Measurements from ENCODE around the gene GABBR2. TPM values are rescaled to one million over a fixed set of nuclear protein-coding genes. Genes with fewer than 3 reads are reported as not detected.

Gene GABBR2
- total and polyA plus RNA-seq, 7 experiments from 2014 or later = not detected

GRCh38 chr9:98351370-98351769 lies 357.4 kb downstream of the GABBR2 start:
- H3K27me3 Mint-ChIP-seq = peaks cover 44 to 53% (median 48%) of the 10 kb centered on the region in 5 donors
- ATAC-seq (no peak), DNase-seq (no peak)
- intact Hi-C loops (cut with micrococcal nuclease) = no loop called here
- Histone ChIP-seq H3K9me3 (ENCODE audit: control insufficient read depth in 2 of 3, low read length in 3 of 3) (peaks cover 0 to 14% (median 0%) of the 10 kb centered on the region in 3 experiments), H3K4me3 (ENCODE audit: low read length) (no peak overlapping the region), H3K27me3 (ENCODE audit: control insufficient read depth in 2 of 2, insufficient read depth in 2 of 2, low read length in 2 of 2) (no peaks in the 10 kb centered on the region), H3K36me3 (ENCODE audit: control insufficient read depth in 2 of 3, insufficient read depth in 3 of 3, low read length in 3 of 3) (no peaks in the 10 kb centered on the region), H3K27ac (ENCODE audit: low read depth, low read length) (no peak overlapping the region), H3K4me1 (ENCODE audit: control insufficient read depth in 2 of 2, insufficient read depth in 2 of 2, low read length in 2 of 2) (no peaks in the 10 kb centered on the region)
- peaks cover 3 to 48% (median 18%) of the 10 kb centered on the region in 11 donors for H3K9me3 Mint-ChIP-seq
- ChIA-PET POLR2A (no interaction called here), CTCF (interaction anchor here (0.7 kb wide), 1 partner anchor 12 kb away, joined by 3 read pairs; no protein-coding TSS in a partner anchor)
- H3K36me3 Mint-ChIP-seq = peaks cover 0 to 12% (median 10%) of the 10 kb centered on the region in 5 donors
- no peaks in the 10 kb centered on the region for H3K4me1 Mint-ChIP-seq
- no peak overlapping the region for H3K27ac Mint-ChIP-seq
- H3K4me3 Mint-ChIP-seq = no peak overlapping the region

GRCh38 chr9:98347642-98348041 lies 361.1 kb downstream of the GABBR2 start:
- DNase-seq (no peak), ATAC-seq (no peak)
- no peaks in the 10 kb centered on the region for H3K27me3 ChIP-seq (ENCODE audit: control insufficient read depth in 2 of 2, insufficient read depth in 2 of 2, low read length in 2 of 2)
- peaks cover 0 to 14% (median 0%) of the 10 kb centered on the region in 3 experiments for H3K9me3 ChIP-seq (ENCODE audit: control insufficient read depth in 2 of 3, low read length in 3 of 3)
- peaks cover 0 to 12% (median 10%) of the 10 kb centered on the region in 5 donors for H3K36me3 Mint-ChIP-seq
- no peak overlapping the region for H3K27ac Mint-ChIP-seq
- H3K4me1 ChIP-seq (ENCODE audit: control insufficient read depth in 2 of 2, insufficient read depth in 2 of 2, low read length in 2 of 2) = no peaks in the 10 kb centered on the region
- intact Hi-C loops (cut with micrococcal nuclease) = no loop called here
- no peak overlapping the region for H3K27ac ChIP-seq (ENCODE audit: low read depth, low read length)
- H3K4me3 ChIP-seq (ENCODE audit: low read length) = no peak overlapping the region
- peaks cover 3 to 39% (median 18%) of the 10 kb centered on the region in 11 donors for H3K9me3 Mint-ChIP-seq
- no peaks in the 10 kb centered on the region for H3K4me1 Mint-ChIP-seq
- POLR2A ChIA-PET = no interaction called here
- CTCF ChIA-PET = no interaction called here
- H3K4me3 Mint-ChIP-seq = no peak overlapping the region
- H3K27me3 Mint-ChIP-seq = peaks cover 49 to 61% (median 58%) of the 10 kb centered on the region in 5 donors
- H3K36me3 ChIP-seq (ENCODE audit: control insufficient read depth in 2 of 3, insufficient read depth in 3 of 3, low read length in 3 of 3) = no peaks in the 10 kb centered on the region

- Histone ChIP-seq H3K27me3 (ENCODE audit: control insufficient read depth in 2 of 2, insufficient read depth in 2 of 2, low read length in 2 of 2) (no peaks in the 10 kb centered on the region), H3K9me3 (ENCODE audit: control insufficient read depth in 2 of 3, low read length in 3 of 3) (no peaks in the 10 kb centered on the region), H3K36me3 (ENCODE audit: control insufficient read depth in 2 of 3, insufficient read depth in 3 of 3, low read length in 3 of 3) (no peaks in the 10 kb centered on the region), H3K27ac (ENCODE audit: low read depth, low read length) (no peak overlapping the region), H3K4me3 (ENCODE audit: low read length) (no peak overlapping the region), H3K4me1 (ENCODE audit: control insufficient read depth in 2 of 2, insufficient read depth in 2 of 2, low read length in 2 of 2) (no peaks in the 10 kb centered on the region)
- DNase-seq (no peak), ATAC-seq (no peak)
- Mint-ChIP-seq H3K27ac (no peak overlapping the region), H3K36me3 (no peaks in the 10 kb centered on the region), H3K27me3 (peaks cover 27 to 48% (median 44%) of the 10 kb centered on the region in 5 donors), H3K4me3 (no peak overlapping the region), H3K4me1 (peaks cover 0 to 9% (median 0%) of the 10 kb centered on the region in 7 donors), H3K9me3 (peaks cover 0 to 13% (median 4%) of the 10 kb centered on the region in 11 donors)
- CTCF ChIA-PET = no interaction called here
- POLR2A ChIA-PET = no interaction called here
- intact Hi-C loops (cut with micrococcal nuclease) = no loop called here
These were observed 363.7 kb downstream of the GABBR2 start for GRCh38 chr9:98345011-98345410.

GRCh38 chr9:98344581-98344980 lies 364.2 kb downstream of the GABBR2 start:
- Histone ChIP-seq H3K4me3 (ENCODE audit: low read length) (no peak overlapping the region), H3K4me1 (ENCODE audit: control insufficient read depth in 2 of 2, insufficient read depth in 2 of 2, low read length in 2 of 2) (no peaks in the 10 kb centered on the region), H3K9me3 (ENCODE audit: control insufficient read depth in 2 of 3, low read length in 3 of 3) (no peaks in the 10 kb centered on the region), H3K27ac (ENCODE audit: low read depth, low read length) (no peak overlapping the region), H3K27me3 (ENCODE audit: control insufficient read depth in 2 of 2, insufficient read depth in 2 of 2, low read length in 2 of 2) (no peaks in the 10 kb centered on the region), H3K36me3 (ENCODE audit: control insufficient read depth in 2 of 3, insufficient read depth in 3 of 3, low read length in 3 of 3) (no peaks in the 10 kb centered on the region)
- H3K27me3 Mint-ChIP-seq = peaks cover 22 to 45% (median 40%) of the 10 kb centered on the region in 5 donors
- H3K36me3 Mint-ChIP-seq = peaks cover 0 to 4% (median 0%) of the 10 kb centered on the region in 5 donors
- ATAC-seq (no peak), DNase-seq (no peak)
- H3K27ac Mint-ChIP-seq = no peak overlapping the region
- peaks cover 0 to 9% (median 0%) of the 10 kb centered on the region in 7 donors for H3K4me1 Mint-ChIP-seq
- H3K9me3 Mint-ChIP-seq = peaks cover 0 to 13% (median 3%) of the 10 kb centered on the region in 11 donors
- POLR2A ChIA-PET = no interaction called here
- no peak overlapping the region for H3K4me3 Mint-ChIP-seq
- CTCF ChIA-PET = no interaction called here
- intact Hi-C loops (cut with micrococcal nuclease) = no loop called here

- H3K27ac ChIP-seq (ENCODE audit: low read depth, low read length) = no peak overlapping the region
- no peaks in the 10 kb centered on the region for H3K9me3 ChIP-seq (ENCODE audit: control insufficient read depth in 2 of 3, low read length in 3 of 3)
- intact Hi-C loops (cut with micrococcal nuclease) = no loop called here
- H3K4me1 ChIP-seq (ENCODE audit: control insufficient read depth in 2 of 2, insufficient read depth in 2 of 2, low read length in 2 of 2) = no peaks in the 10 kb centered on the region
- H3K4me3 ChIP-seq (ENCODE audit: low read length) = no peak overlapping the region
- H3K27me3 ChIP-seq (ENCODE audit: control insufficient read depth in 2 of 2, insufficient read depth in 2 of 2, low read length in 2 of 2) = no peaks in the 10 kb centered on the region
- DNase-seq (no peak), ATAC-seq (no peak)
- CTCF ChIA-PET = no interaction called here
- Mint-ChIP-seq H3K4me1 (peaks cover 0 to 9% (median 0%) of the 10 kb centered on the region in 7 donors), H3K9me3 (peaks cover 0 to 9% (median 3%) of the 10 kb centered on the region in 11 donors), H3K36me3 (peaks cover 0 to 7% (median 0%) of the 10 kb centered on the region in 5 donors), H3K27me3 (peaks cover 26 to 47% (median 39%) of the 10 kb centered on the region in 5 donors), H3K27ac (no peak overlapping the region), H3K4me3 (no peak overlapping the region)
- POLR2A ChIA-PET = no interaction called here
- H3K36me3 ChIP-seq (ENCODE audit: control insufficient read depth in 2 of 3, insufficient read depth in 3 of 3, low read length in 3 of 3) = no peaks in the 10 kb centered on the region
These were observed 365.9 kb downstream of the GABBR2 start for GRCh38 chr9:98342820-98343210.

- Histone ChIP-seq H3K4me3 (ENCODE audit: low read length) (no peak overlapping the region), H3K27me3 (ENCODE audit: control insufficient read depth in 2 of 2, insufficient read depth in 2 of 2, low read length in 2 of 2) (no peaks in the 10 kb centered on the region), H3K9me3 (ENCODE audit: control insufficient read depth in 2 of 3, low read length in 3 of 3) (no peaks in the 10 kb centered on the region), H3K4me1 (ENCODE audit: control insufficient read depth in 2 of 2, insufficient read depth in 2 of 2, low read length in 2 of 2) (no peaks in the 10 kb centered on the region), H3K36me3 (ENCODE audit: control insufficient read depth in 2 of 3, insufficient read depth in 3 of 3, low read length in 3 of 3) (no peaks in the 10 kb centered on the region), H3K27ac (ENCODE audit: low read depth, low read length) (no peak overlapping the region)
- peaks cover 23 to 45% (median 34%) of the 10 kb centered on the region in 5 donors for H3K27me3 Mint-ChIP-seq
- peaks cover 0 to 9% (median 2%) of the 10 kb centered on the region in 11 donors for H3K9me3 Mint-ChIP-seq
- ATAC-seq (no peak), DNase-seq (no peak)
- H3K4me1 Mint-ChIP-seq = peaks cover 0 to 9% (median 0%) of the 10 kb centered on the region in 7 donors
- intact Hi-C loops (cut with micrococcal nuclease) = no loop called here
- ChIA-PET POLR2A (no interaction called here), CTCF (no interaction called here)
- H3K27ac Mint-ChIP-seq = peak overlapping the region in 1 of 9 donors; percentile 46
- H3K36me3 Mint-ChIP-seq = peaks cover 0 to 7% (median 0%) of the 10 kb centered on the region in 5 donors
- no peak overlapping the region for H3K4me3 Mint-ChIP-seq
These were observed 366.5 kb downstream of the GABBR2 start for GRCh38 chr9:98342098-98342819.

Measured in naive thymus-derived CD4-positive, alpha-beta T cell (primary cell).